Smooth muscle cell (in vitro differentiated cells): Measurements from ENCODE around the gene MAP2. TPM values are rescaled to one million over a fixed set of nuclear protein-coding genes. Genes with fewer than 3 reads are reported as not detected.

Source experiments
- DNase-seq: peaks from one replicate; lab custom pipeline; 2025; ENCODE audit not compliant: unreplicated experiment; lab: John Stamatoyannopoulos, UW
- H2AFZ ChIP-seq: fragments of 200-600 bp; sonication (generic); 2 replicates; pipeline ENCODE4 v1.6.0; 2016; ENCODE audit warnings: antibody characterized with exemption, low read depth, mild to moderate bottlenecking
- H3F3A ChIP-seq: fragments of 200-600 bp; sonication (generic); 2 replicates; pipeline ENCODE4 v1.6.0; 2017; ENCODE audit warnings: antibody characterized with exemption, low read depth
- H3K27ac ChIP-seq: fragments of 200-600 bp; sonication (generic); 2 replicates; pipeline ENCODE4 v1.5.1; 2016; ENCODE audit warnings: low read depth, mild to moderate bottlenecking
- H3K27me3 ChIP-seq: fragments of 200-600 bp; sonication (generic); 2 replicates; pipeline ENCODE4 v1.6.1; 2016; ENCODE audit warnings: low read depth, mild to moderate bottlenecking
- H3K36me3 ChIP-seq: fragments of 200-600 bp; sonication (generic); 2 replicates; pipeline ENCODE4 v1.5.1; 2016; ENCODE audit warnings: low read depth
- H3K4me1 ChIP-seq: fragments of 200-600 bp; sonication (generic); 2 replicates; pipeline ENCODE4 v1.5.1; 2016; ENCODE audit warnings: low read depth
- H3K4me2 ChIP-seq: fragments of 200-600 bp; sonication (generic); 2 replicates; pipeline ENCODE4 v1.6.0; 2016; ENCODE audit warnings: mild to moderate bottlenecking
- H3K4me3 ChIP-seq: fragments of 200-600 bp; sonication (generic); 2 replicates; pipeline ENCODE4 v1.5.1; 2016; ENCODE audit warnings: mild to moderate bottlenecking
- H3K79me2 ChIP-seq: fragments of 200-600 bp; sonication (generic); 2 replicates; pipeline ENCODE4 v1.6.0; 2016; ENCODE audit warnings: low read depth, mild to moderate bottlenecking
- H3K9ac ChIP-seq: fragments of 200-600 bp; sonication (generic); 2 replicates; pipeline ENCODE4 v1.6.0; 2016; ENCODE audit warnings: low read depth
- H3K9me3 ChIP-seq: fragments of 200-600 bp; sonication (generic); replicated peaks from 2 replicates; pipeline ENCODE4 v1.5.1; 2016; ENCODE audit warnings: low read depth
- H4K20me1 ChIP-seq: fragments of 200-600 bp; sonication (generic); 2 replicates; pipeline ENCODE4 v1.6.0; 2016; ENCODE audit warnings: low read depth
- CTCF ChIP-seq: fragments of 200-600 bp; sonication (generic); IDR thresholded peaks from 2 replicates; pipeline ENCODE4 v1.5.1; 2017; ENCODE audit warnings: borderline replicate concordance, mild to moderate bottlenecking, antibody characterized with exemption; ENCODE audit not compliant: insufficient read depth, poor library complexity, severe bottlenecking
- WGBS: methylation state at CpG from one replicate; pipeline ENCODE4 v1.1.7; 2016; ENCODE audit warnings: low lambda C conversion rate; 5-methylcytosine and 5-hydroxymethylcytosine counted together
- polyA plus RNA-seq: library from polyadenylated mRNA; unstranded; fragments of >200 nt; fragmentation: Nextera tagmentation; extraction: Ambion mirVana; gene quantifications from 2 replicates; pipeline ENCODE4 v1.2.1, GENCODE V29; 2016
- total RNA-seq: library from RNA; depleted of rRNA; stranded (reverse); fragments of >200 nt; gene quantifications from 2 replicates; pipeline ENCODE4 v1.2.3, GENCODE V29; 2014

MAP2 gene
- total and polyA plus RNA-seq, 2 experiments from 2014 or later, result 1.8 to 18.7 TPM

- H3K9me3 ChIP-seq, result no peaks in the 10 kb centered on the region
- no peaks in the 10 kb centered on the region for H4K20me1 ChIP-seq
- no peak overlapping the region for H3K9ac ChIP-seq
- TF ChIP-seq CTCF, result no peak
- H2AFZ ChIP-seq, result no peak overlapping the region
- no peak overlapping the region for H3K4me2 ChIP-seq
- no peaks in the 10 kb centered on the region for H3K79me2 ChIP-seq
- H3K4me3 ChIP-seq, result no peak overlapping the region
- peaks cover 29% of the 10 kb centered on the region for H3K4me1 ChIP-seq
- no peak overlapping the region for H3K27ac ChIP-seq
- no peaks in the 10 kb centered on the region for H3K36me3 ChIP-seq
- 75% methylated on average over 9 of the region's 9 CpGs for WGBS
- H3F3A ChIP-seq, result no peaks in the 10 kb centered on the region
- H3K27me3 ChIP-seq, result no peaks in the 10 kb centered on the region
- no peak for DNase-seq
Observed at GRCh38 chr2:209661286-209661894, 237.5 kb downstream of the MAP2 start.

- no peak overlapping the region for H3K4me3 ChIP-seq
- no peak overlapping the region for H2AFZ ChIP-seq
- no peak overlapping the region for H3K9ac ChIP-seq
- H3K36me3 ChIP-seq, result no peaks in the 10 kb centered on the region
- H3K4me2 ChIP-seq, result no peak overlapping the region
- 90% methylated on average over 7 of the region's 7 CpGs for WGBS
- DNase-seq, result no peak
- no peak for TF ChIP-seq CTCF
- H3F3A ChIP-seq, result no peaks in the 10 kb centered on the region
- H4K20me1 ChIP-seq, result no peaks in the 10 kb centered on the region
- no peaks in the 10 kb centered on the region for H3K9me3 ChIP-seq
- no peaks in the 10 kb centered on the region for H3K27me3 ChIP-seq
- H3K27ac ChIP-seq, result no peak overlapping the region
- peaks cover 29% of the 10 kb centered on the region for H3K4me1 ChIP-seq
- no peaks in the 10 kb centered on the region for H3K79me2 ChIP-seq
Observed at GRCh38 chr2:209662021-209662420, 238.2 kb downstream of the MAP2 start.

GRCh38 chr2:209663139-209663538 lies 239.3 kb downstream of the MAP2 start:
- Histone ChIP-seq H3K36me3 (no peaks in the 10 kb centered on the region), H3K9me3 (no peaks in the 10 kb centered on the region), H4K20me1 (no peaks in the 10 kb centered on the region), H3K4me1 (peaks cover 22% of the 10 kb centered on the region), H3K27ac (peak overlapping the region; percentile 51), H3K9ac (no peak overlapping the region), H3F3A (no peaks in the 10 kb centered on the region), H2AFZ (no peak overlapping the region), H3K27me3 (no peaks in the 10 kb centered on the region), H3K4me2 (peak overlapping the region; percentile 78), H3K79me2 (no peaks in the 10 kb centered on the region), H3K4me3 (no peak overlapping the region)
- TF ChIP-seq CTCF, result no peak
- WGBS, result 2% methylated on average over 5 of the region's 5 CpGs
- DNase-seq, result no peak

GRCh38 chr2:209663656-209664055 lies 239.8 kb downstream of the MAP2 start:
- peak overlapping the region; percentile 78 for H3K4me2 ChIP-seq

More at GRCh38 chr2:209663656-209664055, 239.8 kb downstream of the MAP2 start:
- no peaks in the 10 kb centered on the region for H4K20me1 ChIP-seq
- no peak for TF ChIP-seq CTCF
- H3K4me3 ChIP-seq, result no peak overlapping the region
- H3K4me1 ChIP-seq, result peaks cover 22% of the 10 kb centered on the region
- H2AFZ ChIP-seq, result no peak overlapping the region
- H3K9me3 ChIP-seq, result no peaks in the 10 kb centered on the region
- DNase-seq, result no peak
- no peaks in the 10 kb centered on the region for H3K36me3 ChIP-seq
- no peaks in the 10 kb centered on the region for H3K27me3 ChIP-seq
- H3K79me2 ChIP-seq, result no peaks in the 10 kb centered on the region
- peak overlapping the region; percentile 51 for H3K27ac ChIP-seq
- WGBS, result 86% methylated on average over 4 of the region's 4 CpGs
- no peak overlapping the region for H3K9ac ChIP-seq
- H3F3A ChIP-seq, result no peaks in the 10 kb centered on the region
